HepG2 (cell line): Measurements from ENCODE around the gene LUC7L2. TPM values are rescaled to one million over a fixed set of nuclear protein-coding genes. Genes with fewer than 3 reads are reported as not detected.

ENCODE experiments used
- AGO2 ChIP-seq: fragments of 200-400 bp; formaldehyde crosslinking; optimal IDR thresholded peaks from 2 replicates; pipeline ENCODE3; 2017; ENCODE audit warnings: mild to moderate bottlenecking, low read depth, low read length, moderate library complexity
- FOXJ3 ChIP-seq: sonication (generic); formaldehyde crosslinking; IDR thresholded peaks from 2 replicates; pipeline ENCODE4 v1.4.0; 2020; ENCODE audit warnings: missing genetic modification reagents, mild to moderate bottlenecking, borderline replicate concordance
- KDM2A ChIP-seq: sonication (generic); formaldehyde crosslinking; IDR thresholded peaks from 2 replicates; pipeline ENCODE4 v1.4.0; 2020; ENCODE audit warnings: low read depth, missing genetic modification reagents, borderline replicate concordance
- KLF6 ChIP-seq: IDR thresholded peaks from 2 replicates; pipeline ENCODE4 v1.8.0; 2016; ENCODE audit warnings: missing biosample characterization, missing genetic modification reagents
- MAZ ChIP-seq, 2 experiments: sonication (generic) in 1 of 2; formaldehyde crosslinking in 1 of 2; IDR thresholded peaks; 2 replicates each; pipeline versions ENCODE4 v1.5.0 to v1.6.1; 2012 to 2020; ENCODE audit warnings: low read depth in 2 of 2, mild to moderate bottlenecking in 2 of 2, borderline replicate concordance in 1 of 2, improper control_type of control experiment in 1 of 2, low read length in 1 of 2, missing genetic modification reagents in 1 of 2, moderate library complexity in 1 of 2
- NCOR1 ChIP-seq: fragments of 200-600 bp; sonication (generic); IDR thresholded peaks from 2 replicates; pipeline ENCODE4 v1.7.0; 2017; ENCODE audit warnings: antibody characterized with exemption, low read length, borderline replicate concordance
- PHF8 ChIP-seq: sonication (generic); formaldehyde crosslinking; IDR thresholded peaks from 2 replicates; pipeline ENCODE4 v1.5.0; 2020; ENCODE audit warnings: missing genetic modification reagents
- SAP130 ChIP-seq: IDR thresholded peaks from 2 replicates; pipeline ENCODE4 v1.6.1; 2016; ENCODE audit warnings: low read depth
- SNAI1 ChIP-seq: sonication (generic); formaldehyde crosslinking; IDR thresholded peaks from 2 replicates; pipeline ENCODE4 v1.5.0; 2020; ENCODE audit warnings: mild to moderate bottlenecking, missing genetic modification reagents, borderline replicate concordance
- ZBTB38 ChIP-seq: sonication (generic); formaldehyde crosslinking; IDR thresholded peaks from 2 replicates; pipeline ENCODE4 v1.5.1; 2020; ENCODE audit warnings: mild to moderate bottlenecking, missing genetic modification reagents
- ZNF12 ChIP-seq: sonication (generic); formaldehyde crosslinking; IDR thresholded peaks from 2 replicates; pipeline ENCODE4 v1.5.0; 2020; ENCODE audit warnings: missing genetic modification reagents
- ZNF614 ChIP-seq: IDR thresholded peaks from 2 replicates; pipeline ENCODE4 v1.6.1; 2018; ENCODE audit warnings: missing biosample characterization, missing genetic modification reagents, inconsistent platforms, borderline replicate concordance
- ZNF891 ChIP-seq: sonication (generic); formaldehyde crosslinking; IDR thresholded peaks from 2 replicates; pipeline ENCODE4 v1.5.0; 2020; ENCODE audit warnings: mild to moderate bottlenecking, missing genetic modification reagents
- polyA plus RNA-seq, 8 experiments: library from polyadenylated mRNA; depleted of rRNA in 3 of 8; stranded (reverse) in 7 of 8; unstranded in 1 of 8; fragments of >200 nt; fragmentation: Illumina TruSeq in 4 of 8; extraction: Trizol in 4 of 8; gene quantifications; 2 replicates each; pipeline versions ENCODE4 v1.2.1 to v1.2.3, GENCODE V29; 2011 to 2016; ENCODE audit warnings: low read depth in 4 of 8, missing spikeins in 1 of 8, mixed read lengths in 1 of 8; ENCODE audit not compliant: insufficient read depth in 1 of 8
- total RNA-seq, 5 experiments: library from RNA; depleted of rRNA; stranded (reverse); fragments of >200 nt; fragmentation: Illumina TruSeq; extraction: Trizol; gene quantifications; 2 replicates each; pipeline ENCODE4 v1.2.3, GENCODE V29; 2016; ENCODE audit warnings: low read depth in 1 of 5
- TF ChIP-seq, protein P1 (sequence below): sonication (generic); formaldehyde crosslinking; IDR thresholded peaks from 2 replicates; pipeline ENCODE4 v1.5.0; 2020; ENCODE audit warnings: mild to moderate bottlenecking, missing genetic modification reagents, borderline replicate concordance
- TF ChIP-seq, protein P2 (sequence below): sonication (generic); formaldehyde crosslinking; IDR thresholded peaks from 2 replicates; pipeline ENCODE4 v1.4.0; 2020; ENCODE audit warnings: missing genetic modification reagents
- TF ChIP-seq, protein P3 (sequence below): sonication (generic); formaldehyde crosslinking; IDR thresholded peaks from 2 replicates; pipeline ENCODE4 v1.4.0; 2020; ENCODE audit warnings: missing genetic modification reagents

The LUC7L2 gene
- total and polyA plus RNA-seq, 2 of the 13 experiments (the other 11 are each of a cell fraction or from before 2014, with no cell fraction given): 17.9 to 50.7 TPM

DNA sequence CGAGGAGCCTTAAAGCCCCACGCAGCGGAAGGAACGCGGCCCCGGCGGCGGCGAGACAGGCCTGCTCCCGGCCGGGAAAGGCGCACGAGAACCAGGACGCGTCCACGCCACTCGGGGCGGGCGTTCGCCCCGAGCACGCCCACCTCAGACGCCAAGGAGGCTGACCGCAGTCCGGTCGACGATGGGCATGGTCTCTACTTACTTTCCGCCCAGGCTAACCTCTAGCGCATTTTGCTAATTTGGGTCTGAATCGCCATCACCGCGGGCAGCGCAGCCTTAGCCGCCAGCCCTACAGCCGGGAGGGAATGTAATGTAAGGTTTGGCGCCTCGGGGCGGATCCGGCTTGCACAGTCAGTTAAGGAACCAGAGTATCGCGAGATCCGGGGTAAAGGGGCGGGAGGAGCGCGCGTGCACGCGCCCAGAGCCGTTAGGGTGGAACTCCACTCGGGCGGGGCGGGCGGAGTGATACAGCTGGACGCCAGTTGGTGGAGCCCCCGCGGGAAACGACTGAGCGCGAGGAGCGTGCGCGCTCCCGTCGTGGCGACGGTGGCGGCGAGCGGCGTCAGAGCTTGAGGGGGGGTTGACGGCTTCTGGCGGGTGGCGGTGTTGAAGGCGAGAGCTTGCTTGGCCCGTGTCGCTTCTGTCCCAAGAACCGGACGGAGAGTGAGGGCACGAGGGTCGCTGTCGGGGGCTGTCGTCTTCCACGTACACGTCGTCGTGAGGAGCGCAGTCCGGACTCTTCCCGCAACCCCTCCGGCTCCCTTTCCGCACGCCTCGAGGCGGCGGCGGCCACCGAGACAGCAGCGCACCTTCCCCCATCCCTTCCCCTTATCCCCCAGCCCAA is at the start of gene LUC7L2 (continued):
- TF ChIP-seq, protein P1, sequence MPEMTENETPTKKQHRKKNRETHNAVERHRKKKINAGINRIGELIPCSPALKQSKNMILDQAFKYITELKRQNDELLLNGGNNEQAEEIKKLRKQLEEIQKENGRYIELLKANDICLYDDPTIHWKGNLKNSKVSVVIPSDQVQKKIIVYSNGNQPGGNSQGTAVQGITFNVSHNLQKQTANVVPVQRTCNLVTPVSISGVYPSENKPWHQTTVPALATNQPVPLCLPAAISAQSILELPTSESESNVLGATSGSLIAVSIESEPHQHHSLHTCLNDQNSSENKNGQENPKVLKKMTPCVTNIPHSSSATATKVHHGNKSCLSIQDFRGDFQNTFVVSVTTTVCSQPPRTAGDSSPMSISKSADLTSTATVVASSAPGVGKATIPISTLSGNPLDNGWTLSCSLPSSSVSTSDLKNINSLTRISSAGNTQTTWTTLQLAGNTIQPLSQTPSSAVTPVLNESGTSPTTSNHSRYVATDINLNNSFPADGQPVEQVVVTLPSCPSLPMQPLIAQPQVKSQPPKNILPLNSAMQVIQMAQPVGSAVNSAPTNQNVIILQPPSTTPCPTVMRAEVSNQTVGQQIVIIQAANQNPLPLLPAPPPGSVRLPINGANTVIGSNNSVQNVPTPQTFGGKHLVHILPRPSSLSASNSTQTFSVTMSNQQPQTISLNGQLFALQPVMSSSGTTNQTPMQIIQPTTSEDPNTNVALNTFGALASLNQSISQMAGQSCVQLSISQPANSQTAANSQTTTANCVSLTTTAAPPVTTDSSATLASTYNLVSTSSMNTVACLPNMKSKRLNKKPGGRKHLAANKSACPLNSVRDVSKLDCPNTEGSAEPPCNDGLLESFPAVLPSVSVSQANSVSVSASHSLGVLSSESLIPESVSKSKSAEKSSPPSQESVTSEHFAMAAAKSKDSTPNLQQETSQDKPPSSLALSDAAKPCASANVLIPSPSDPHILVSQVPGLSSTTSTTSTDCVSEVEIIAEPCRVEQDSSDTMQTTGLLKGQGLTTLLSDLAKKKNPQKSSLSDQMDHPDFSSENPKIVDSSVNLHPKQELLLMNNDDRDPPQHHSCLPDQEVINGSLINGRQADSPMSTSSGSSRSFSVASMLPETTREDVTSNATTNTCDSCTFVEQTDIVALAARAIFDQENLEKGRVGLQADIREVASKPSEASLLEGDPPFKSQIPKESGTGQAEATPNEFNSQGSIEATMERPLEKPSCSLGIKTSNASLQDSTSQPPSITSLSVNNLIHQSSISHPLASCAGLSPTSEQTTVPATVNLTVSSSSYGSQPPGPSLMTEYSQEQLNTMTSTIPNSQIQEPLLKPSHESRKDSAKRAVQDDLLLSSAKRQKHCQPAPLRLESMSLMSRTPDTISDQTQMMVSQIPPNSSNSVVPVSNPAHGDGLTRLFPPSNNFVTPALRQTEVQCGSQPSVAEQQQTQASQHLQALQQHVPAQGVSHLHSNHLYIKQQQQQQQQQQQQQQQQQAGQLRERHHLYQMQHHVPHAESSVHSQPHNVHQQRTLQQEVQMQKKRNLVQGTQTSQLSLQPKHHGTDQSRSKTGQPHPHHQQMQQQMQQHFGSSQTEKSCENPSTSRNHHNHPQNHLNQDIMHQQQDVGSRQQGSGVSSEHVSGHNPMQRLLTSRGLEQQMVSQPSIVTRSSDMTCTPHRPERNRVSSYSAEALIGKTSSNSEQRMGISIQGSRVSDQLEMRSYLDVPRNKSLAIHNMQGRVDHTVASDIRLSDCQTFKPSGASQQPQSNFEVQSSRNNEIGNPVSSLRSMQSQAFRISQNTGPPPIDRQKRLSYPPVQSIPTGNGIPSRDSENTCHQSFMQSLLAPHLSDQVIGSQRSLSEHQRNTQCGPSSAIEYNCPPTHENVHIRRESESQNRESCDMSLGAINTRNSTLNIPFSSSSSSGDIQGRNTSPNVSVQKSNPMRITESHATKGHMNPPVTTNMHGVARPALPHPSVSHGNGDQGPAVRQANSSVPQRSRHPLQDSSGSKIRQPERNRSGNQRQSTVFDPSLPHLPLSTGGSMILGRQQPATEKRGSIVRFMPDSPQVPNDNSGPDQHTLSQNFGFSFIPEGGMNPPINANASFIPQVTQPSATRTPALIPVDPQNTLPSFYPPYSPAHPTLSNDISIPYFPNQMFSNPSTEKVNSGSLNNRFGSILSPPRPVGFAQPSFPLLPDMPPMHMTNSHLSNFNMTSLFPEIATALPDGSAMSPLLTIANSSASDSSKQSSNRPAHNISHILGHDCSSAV (CRISPR knock-in tag): peak; percentile 89; the same call in 1 of the 2 replicates
- no peak for TF ChIP-seq NCOR1
- TF ChIP-seq SAP130 (CRISPR knock-in tag): peak; percentile 90
- TF ChIP-seq, protein P2, sequence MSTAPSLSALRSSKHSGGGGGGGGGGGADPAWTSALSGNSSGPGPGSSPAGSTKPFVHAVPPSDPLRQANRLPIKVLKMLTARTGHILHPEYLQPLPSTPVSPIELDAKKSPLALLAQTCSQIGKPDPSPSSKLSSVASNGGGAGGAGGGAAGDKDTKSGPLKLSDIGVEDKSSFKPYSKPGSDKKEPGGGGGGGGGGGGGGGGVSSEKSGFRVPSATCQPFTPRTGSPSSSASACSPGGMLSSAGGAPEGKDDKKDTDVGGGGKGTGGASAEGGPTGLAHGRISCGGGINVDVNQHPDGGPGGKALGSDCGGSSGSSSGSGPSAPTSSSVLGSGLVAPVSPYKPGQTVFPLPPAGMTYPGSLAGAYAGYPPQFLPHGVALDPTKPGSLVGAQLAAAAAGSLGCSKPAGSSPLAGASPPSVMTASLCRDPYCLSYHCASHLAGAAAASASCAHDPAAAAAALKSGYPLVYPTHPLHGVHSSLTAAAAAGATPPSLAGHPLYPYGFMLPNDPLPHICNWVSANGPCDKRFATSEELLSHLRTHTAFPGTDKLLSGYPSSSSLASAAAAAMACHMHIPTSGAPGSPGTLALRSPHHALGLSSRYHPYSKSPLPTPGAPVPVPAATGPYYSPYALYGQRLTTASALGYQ (CRISPR knock-in tag): peak; percentile 62; the same call in 1 of the 2 replicates
- TF ChIP-seq, protein P3, sequence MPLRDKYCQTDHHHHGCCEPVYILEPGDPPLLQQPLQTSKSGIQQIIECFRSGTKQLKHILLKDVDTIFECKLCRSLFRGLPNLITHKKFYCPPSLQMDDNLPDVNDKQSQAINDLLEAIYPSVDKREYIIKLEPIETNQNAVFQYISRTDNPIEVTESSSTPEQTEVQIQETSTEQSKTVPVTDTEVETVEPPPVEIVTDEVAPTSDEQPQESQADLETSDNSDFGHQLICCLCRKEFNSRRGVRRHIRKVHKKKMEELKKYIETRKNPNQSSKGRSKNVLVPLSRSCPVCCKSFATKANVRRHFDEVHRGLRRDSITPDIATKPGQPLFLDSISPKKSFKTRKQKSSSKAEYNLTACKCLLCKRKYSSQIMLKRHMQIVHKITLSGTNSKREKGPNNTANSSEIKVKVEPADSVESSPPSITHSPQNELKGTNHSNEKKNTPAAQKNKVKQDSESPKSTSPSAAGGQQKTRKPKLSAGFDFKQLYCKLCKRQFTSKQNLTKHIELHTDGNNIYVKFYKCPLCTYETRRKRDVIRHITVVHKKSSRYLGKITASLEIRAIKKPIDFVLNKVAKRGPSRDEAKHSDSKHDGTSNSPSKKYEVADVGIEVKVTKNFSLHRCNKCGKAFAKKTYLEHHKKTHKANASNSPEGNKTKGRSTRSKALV (CRISPR knock-in tag): peak; percentile 97
- TF ChIP-seq PHF8 (CRISPR knock-in tag): peak; percentile 86
- 0 out of 2 replicates have a peak, but pooled peaks have one; percentile 36 for TF ChIP-seq SNAI1 (CRISPR knock-in tag)
- peak; percentile 76; the same call in 1 of the 2 replicates for TF ChIP-seq ZNF891 (CRISPR knock-in tag)
- TF ChIP-seq FOXJ3 (CRISPR knock-in tag): peak; percentile 84; the same call in 1 of the 2 replicates
- peak; percentile 87 for TF ChIP-seq ZBTB38 (CRISPR knock-in tag)
- 0 out of 2 replicates have a peak, but pooled peaks have one; percentile 34 for TF ChIP-seq ZNF12 (CRISPR knock-in tag)
- TF ChIP-seq KLF6 (CRISPR knock-in tag): no peak
- TF ChIP-seq KDM2A (CRISPR knock-in tag): peak; percentile 95
- TF ChIP-seq AGO2: peak; percentile 84
- TF ChIP-seq MAZ (IDR thresholded peaks at IDR 0.05; ENCODE audit: borderline replicate concordance, low read depth, low read length): peak; percentile 2; the same call in 1 of the 2 replicates
- peak; percentile 80; the same call in 1 of the 2 replicates for TF ChIP-seq MAZ (CRISPR knock-in tag; IDR thresholded peaks at IDR 0.05; ENCODE audit: low read depth)
- TF ChIP-seq ZNF614 (CRISPR knock-in tag): peak; percentile 49; the same call in 1 of the 2 replicates
